SK-N-SH treated with all-trans-retinoic acid at 6 μM for 48 hours (cell line): ENCODE measurements around the gene MGAT3.
A peak's percentile ranks its signal among the peaks of the same experiment; 100 is the strongest.

ENCODE experiments used
- ATAC-seq: fragments of 200-7000 bp; cut with Tn5 transposase; 3 replicates; pipeline ENCODE4 v1.9.1; 2020; ENCODE audit warnings: mild to moderate bottlenecking, moderate library complexity
- ARNTL ChIP-seq: fragments of 450-650 bp; formaldehyde crosslinking; IDR thresholded peaks from 2 replicates; pipeline ENCODE4 v1.5.0; 2020; ENCODE audit warnings: low read depth, mild to moderate bottlenecking, moderate library complexity, borderline replicate concordance
- BACH2 ChIP-seq: fragments of 250-450 bp; sonication (Bioruptor Pico); IDR thresholded peaks from 2 replicates; pipeline ENCODE4 v1.9.0; 2021; ENCODE audit warnings: mild to moderate bottlenecking, borderline replicate concordance
- CSDC2 ChIP-seq: fragments of 250-450 bp; sonication (Bioruptor Pico); IDR thresholded peaks from 2 replicates; pipeline ENCODE4 v1.5.0; 2020; ENCODE audit warnings: mild to moderate bottlenecking, moderate library complexity
- ESRRG ChIP-seq: fragments of 250-450 bp; sonication (Bioruptor Pico); IDR thresholded peaks from 2 replicates; pipeline ENCODE4 v1.6.1; 2021; ENCODE audit warnings: mild to moderate bottlenecking
- GLIS3 ChIP-seq: fragments of 250-450 bp; sonication (Bioruptor Pico); IDR thresholded peaks from 2 replicates; pipeline ENCODE4 v1.5.0; 2020; ENCODE audit warnings: mild to moderate bottlenecking, moderate library complexity
- ISL1 ChIP-seq: fragments of 250-450 bp; sonication (Bioruptor Pico); IDR thresholded peaks from 2 replicates; pipeline ENCODE4 v2.1.2; 2022; ENCODE audit warnings: mild to moderate bottlenecking, moderate library complexity
- PATZ1 ChIP-seq: fragments of 250-450 bp; sonication (Bioruptor Pico); IDR thresholded peaks from 2 replicates; pipeline ENCODE4 v1.8.0; 2020; ENCODE audit warnings: mild to moderate bottlenecking, moderate library complexity, borderline replicate concordance
- PPARA ChIP-seq: fragments of 250-450 bp; sonication (Bioruptor Pico); IDR thresholded peaks from 2 replicates; pipeline ENCODE4 v1.5.0; 2020; ENCODE audit warnings: mild to moderate bottlenecking, borderline replicate concordance
- RARB ChIP-seq: fragments of 250-450 bp; sonication (Bioruptor Pico); IDR thresholded peaks from 2 replicates; pipeline ENCODE4 v1.8.0; 2021; ENCODE audit warnings: mild to moderate bottlenecking, moderate library complexity
- SNAI2 ChIP-seq: fragments of 250-450 bp; sonication (Bioruptor Pico); IDR thresholded peaks from 2 replicates; pipeline ENCODE4 v1.5.0; 2020; ENCODE audit warnings: mild to moderate bottlenecking, moderate library complexity
- TCF4 ChIP-seq: fragments of 250-450 bp; sonication (Bioruptor Pico); IDR thresholded peaks from 2 replicates; pipeline ENCODE4 v1.8.0; 2021; ENCODE audit warnings: mild to moderate bottlenecking, moderate library complexity, borderline replicate concordance
- TOX ChIP-seq: fragments of 250-450 bp; sonication (Bioruptor Pico); IDR thresholded peaks from 2 replicates; pipeline ENCODE4 v1.8.0; 2021; ENCODE audit warnings: mild to moderate bottlenecking, moderate library complexity, borderline replicate concordance
- TSHZ2 ChIP-seq: fragments of 250-450 bp; sonication (Bioruptor Pico); IDR thresholded peaks from 2 replicates; pipeline ENCODE4 v1.5.0; 2020; ENCODE audit warnings: mild to moderate bottlenecking, moderate library complexity
- ZC3H10 ChIP-seq: fragments of 250-450 bp; sonication (Bioruptor Pico); IDR thresholded peaks from 2 replicates; pipeline ENCODE4 v1.5.1; 2021; ENCODE audit warnings: mild to moderate bottlenecking, moderate library complexity
- ZFP3 ChIP-seq: fragments of 250-450 bp; sonication (Bioruptor Pico); IDR thresholded peaks from 2 replicates; pipeline ENCODE4 v1.5.0; 2020; ENCODE audit warnings: mild to moderate bottlenecking, moderate library complexity
- ZFP30 ChIP-seq: fragments of 450-650 bp; formaldehyde crosslinking; IDR thresholded peaks from 2 replicates; pipeline ENCODE4 v1.5.0; 2022; ENCODE audit warnings: mild to moderate bottlenecking, moderate library complexity
- ZNF565 ChIP-seq: fragments of 450-650 bp; formaldehyde crosslinking; conservative IDR thresholded peaks from 2 replicates; pipeline ENCODE4 v1.5.0; 2020; ENCODE audit warnings: low read depth, mild to moderate bottlenecking, moderate library complexity
- ZNF70 ChIP-seq: fragments of 450-650 bp; formaldehyde crosslinking; IDR thresholded peaks from 2 replicates; pipeline ENCODE4 v1.5.0; 2020; ENCODE audit warnings: mild to moderate bottlenecking, moderate library complexity
- ZNF8 ChIP-seq: fragments of 450-650 bp; formaldehyde crosslinking; IDR thresholded peaks from 2 replicates; pipeline ENCODE4 v1.5.0; 2020; ENCODE audit warnings: mild to moderate bottlenecking, moderate library complexity
- TF ChIP-seq, protein P1 (sequence below): fragments of 250-450 bp; sonication (Bioruptor Pico); IDR thresholded peaks from 2 replicates; pipeline ENCODE4 v1.5.1; 2021; ENCODE audit warnings: mild to moderate bottlenecking, moderate library complexity
- TF ChIP-seq, protein P2 (sequence below): fragments of 250-450 bp; sonication (Bioruptor Pico); IDR thresholded peaks from 2 replicates; pipeline ENCODE4 v1.8.0; 2021; ENCODE audit warnings: low read depth, mild to moderate bottlenecking, moderate library complexity, borderline replicate concordance

The MGAT3 gene

GRCh38 chr22:39475902-39476301 lies 19.1 kb downstream of the MGAT3 start:
- TF ChIP-seq TSHZ2 (no peak), SNAI2 (CRISPR knock-in tag) (no peak), TOX (CRISPR knock-in tag) (no peak), ESRRG (CRISPR knock-in tag) (no peak), CSDC2 (no peak), ZFP3 (CRISPR knock-in tag) (no peak), BACH2 (CRISPR knock-in tag) (no peak), ISL1 (no peak), ZNF565 (CRISPR knock-in tag) (no peak), ZFP30 (CRISPR knock-in tag) (no peak), PPARA (CRISPR knock-in tag) (no peak), TCF4 (no peak), GLIS3 (CRISPR knock-in tag) (no peak)
- TF ChIP-seq, protein P1, sequence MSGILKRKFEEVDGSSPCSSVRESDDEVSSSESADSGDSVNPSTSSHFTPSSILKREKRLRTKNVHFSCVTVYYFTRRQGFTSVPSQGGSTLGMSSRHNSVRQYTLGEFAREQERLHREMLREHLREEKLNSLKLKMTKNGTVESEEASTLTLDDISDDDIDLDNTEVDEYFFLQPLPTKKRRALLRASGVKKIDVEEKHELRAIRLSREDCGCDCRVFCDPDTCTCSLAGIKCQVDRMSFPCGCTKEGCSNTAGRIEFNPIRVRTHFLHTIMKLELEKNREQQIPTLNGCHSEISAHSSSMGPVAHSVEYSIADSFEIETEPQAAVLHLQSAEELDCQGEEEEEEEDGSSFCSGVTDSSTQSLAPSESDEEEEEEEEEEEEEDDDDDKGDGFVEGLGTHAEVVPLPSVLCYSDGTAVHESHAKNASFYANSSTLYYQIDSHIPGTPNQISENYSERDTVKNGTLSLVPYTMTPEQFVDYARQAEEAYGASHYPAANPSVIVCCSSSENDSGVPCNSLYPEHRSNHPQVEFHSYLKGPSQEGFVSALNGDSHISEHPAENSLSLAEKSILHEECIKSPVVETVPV (CRISPR knock-in tag) = no peak

GRCh38 chr22:39476664-39477063 lies 19.9 kb downstream of the MGAT3 start:
- TF ChIP-seq TCF4 (no peak), RARB (CRISPR knock-in tag) (no peak)
- no peak for ATAC-seq

More at GRCh38 chr22:39475902-39476301, 19.1 kb downstream of the MGAT3 start:
- no peak for ATAC-seq

DNA sequence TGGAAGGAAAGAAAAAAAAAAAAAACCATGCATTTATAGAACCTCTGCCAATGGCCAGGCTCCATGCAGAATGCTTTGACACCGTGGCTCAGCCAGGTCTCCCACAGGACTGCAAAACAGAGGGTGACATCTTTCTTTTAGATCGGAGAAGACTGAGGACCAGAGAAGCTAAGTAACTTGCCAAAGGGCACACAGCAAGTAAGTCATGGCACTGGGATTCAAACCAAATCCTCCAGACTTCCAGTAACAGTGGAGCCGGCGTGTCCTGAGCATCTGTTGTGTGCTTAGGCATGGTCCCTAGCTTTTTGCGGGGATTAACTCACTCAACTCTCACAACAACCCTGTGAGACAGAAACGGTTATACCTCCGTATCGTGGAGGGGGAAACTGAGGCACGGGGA lies 20.7 kb downstream of the MGAT3 start:
- TF ChIP-seq, protein P1 (CRISPR knock-in tag) = no peak
- no peak for TF ChIP-seq CSDC2
- TF ChIP-seq TOX (CRISPR knock-in tag) = no peak
- no peak for TF ChIP-seq PPARA (CRISPR knock-in tag)
- TF ChIP-seq ARNTL = no peak
- TF ChIP-seq ISL1 = no peak
- no peak for TF ChIP-seq SNAI2 (CRISPR knock-in tag)
- TF ChIP-seq ESRRG (CRISPR knock-in tag) = no peak
- no peak for TF ChIP-seq GLIS3 (CRISPR knock-in tag)
- TF ChIP-seq ZNF565 (CRISPR knock-in tag) = no peak
- no peak for TF ChIP-seq TCF4
- no peak for TF ChIP-seq ZFP3 (CRISPR knock-in tag)
- TF ChIP-seq ZNF8 (CRISPR knock-in tag) = no peak
- no peak for TF ChIP-seq ZC3H10
- no peak for TF ChIP-seq RARB (CRISPR knock-in tag)
- no peak for TF ChIP-seq PATZ1 (CRISPR knock-in tag)
- TF ChIP-seq BACH2 (CRISPR knock-in tag) = no peak
- ATAC-seq = no peak

DNA sequence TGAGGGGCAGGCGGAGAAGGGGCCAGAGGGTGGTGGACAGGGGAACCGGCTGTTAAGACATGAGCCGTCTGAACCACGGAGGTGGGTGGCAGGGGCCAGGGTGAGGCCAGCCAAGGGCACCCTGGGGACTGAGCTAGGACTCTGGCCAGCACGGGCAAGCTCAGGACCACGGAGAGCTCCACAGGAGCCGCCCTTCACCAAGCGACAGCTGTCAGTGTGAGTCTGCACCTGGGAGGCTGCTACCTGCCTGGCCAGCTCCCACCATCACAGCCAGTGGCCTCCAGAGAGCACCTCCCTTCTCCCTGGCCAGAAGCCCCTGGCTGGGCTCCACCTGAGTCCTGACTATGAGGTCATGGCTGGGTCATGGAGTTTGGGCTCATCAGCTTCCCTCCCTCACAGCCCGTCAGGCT lies 21.6 kb downstream of the MGAT3 start:
- ATAC-seq = peak; percentile 45; the same call in 1 of the 3 replicates
- TF ChIP-seq ARNTL (no peak), BACH2 (CRISPR knock-in tag) (no peak), ZNF8 (CRISPR knock-in tag) (no peak), PPARA (CRISPR knock-in tag) (no peak), PATZ1 (CRISPR knock-in tag) (no peak), TCF4 (no peak), ZNF70 (no peak), RARB (CRISPR knock-in tag) (no peak), ZNF565 (CRISPR knock-in tag) (no peak), ESRRG (CRISPR knock-in tag) (no peak)
- TF ChIP-seq, protein P2, sequence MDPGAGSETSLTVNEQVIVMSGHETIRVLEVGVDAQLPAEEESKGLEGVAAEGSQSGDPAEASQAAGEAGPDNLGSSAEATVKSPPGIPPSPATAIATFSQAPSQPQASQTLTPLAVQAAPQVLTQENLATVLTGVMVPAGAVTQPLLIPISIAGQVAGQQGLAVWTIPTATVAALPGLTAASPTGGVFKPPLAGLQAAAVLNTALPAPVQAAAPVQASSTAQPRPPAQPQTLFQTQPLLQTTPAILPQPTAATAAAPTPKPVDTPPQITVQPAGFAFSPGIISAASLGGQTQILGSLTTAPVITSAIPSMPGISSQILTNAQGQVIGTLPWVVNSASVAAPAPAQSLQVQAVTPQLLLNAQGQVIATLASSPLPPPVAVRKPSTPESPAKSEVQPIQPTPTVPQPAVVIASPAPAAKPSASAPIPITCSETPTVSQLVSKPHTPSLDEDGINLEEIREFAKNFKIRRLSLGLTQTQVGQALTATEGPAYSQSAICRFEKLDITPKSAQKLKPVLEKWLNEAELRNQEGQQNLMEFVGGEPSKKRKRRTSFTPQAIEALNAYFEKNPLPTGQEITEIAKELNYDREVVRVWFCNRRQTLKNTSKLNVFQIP (CRISPR knock-in tag) = no peak
- TF ChIP-seq, protein P1 (CRISPR knock-in tag) = no peak
